ENCODE data around the gene OIT3. TPM values are rescaled to one million over a fixed set of nuclear protein-coding genes. Genes with fewer than 3 reads are reported as not detected.

The OIT3 gene
- total RNA-seq, 1 donor from 2014 or later: 0.09 TPM

GRCh38 chr10:72981028-72981881 is 87.7 kb downstream of the OIT3 start:
- DNase-seq (ENCODE audit: low read depth, low spot score): no peak
- Mint-ChIP-seq H3K4me1 (no peaks in the 10 kb centered on the region), H3K4me3 (no peak overlapping the region), H3K9me3 (peaks cover 22% of the 10 kb centered on the region), H3K27me3 (ENCODE audit: low read depth) (no peaks in the 10 kb centered on the region), H3K27ac (ENCODE audit: unreplicated experiment) (no peak overlapping the region), H3K36me3 (ENCODE audit: low read depth) (peaks cover 25% of the 10 kb centered on the region)
- TF ChIP-seq CTCF (conservative IDR thresholded peaks at IDR 0.05): no peak

- Mint-ChIP-seq H3K9me3 (peaks cover 20% of the 10 kb centered on the region), H3K4me3 (no peak overlapping the region), H3K36me3 (ENCODE audit: low read depth) (peaks cover 23% of the 10 kb centered on the region), H3K27ac (ENCODE audit: unreplicated experiment) (peak overlapping the region; percentile 4), H3K4me1 (no peaks in the 10 kb centered on the region), H3K27me3 (ENCODE audit: low read depth) (no peaks in the 10 kb centered on the region)
- no peak for TF ChIP-seq CTCF (conservative IDR thresholded peaks at IDR 0.05)
- no peak for DNase-seq (ENCODE audit: low read depth, low spot score)
Observed at GRCh38 chr10:72981882-72982529, 88.5 kb downstream of the OIT3 start.

Other genes starting within 250 kb of the OIT3 start
- gene MCU, start 201.6 kb upstream of the OIT3 start, total RNA-seq: 21.7 and 25.5 TPM in 2 replicates
- not detected in 2 replicates for gene PLA2G12B, start 61.1 kb downstream of the OIT3 start, total RNA-seq
- gene P4HA1, start 203.1 kb downstream of the OIT3 start, total RNA-seq: 32.2 and 36.0 TPM in 2 replicates
- 3.4 and 4.6 TPM in 2 replicates for gene NUDT13, start 216.7 kb downstream of the OIT3 start, total RNA-seq

All from neural crest cell (in vitro differentiated cells).